Breast epithelium (tissue), 3 donors: Measurements from ENCODE around the gene FCER2.

ENCODE experiments used
- POLR2AphosphoS5 ChIP-seq, 3 donors: sonication (generic); formaldehyde crosslinking; IDR thresholded peaks; one replicate each; pipeline ENCODE4 v1.6.1; 2017; ENCODE audit warnings: antibody characterized with exemption in 3 of 3
- TF ChIP-seq, protein P1 (sequence below), 3 donors: fragments of 450-650 bp; IDR thresholded peaks; one replicate each; pipeline ENCODE4 v1.5.1; 2016 to 2017; ENCODE audit warnings: antibody characterized with exemption in 3 of 3, mild to moderate bottlenecking in 3 of 3, moderate library complexity in 3 of 3

DNA sequence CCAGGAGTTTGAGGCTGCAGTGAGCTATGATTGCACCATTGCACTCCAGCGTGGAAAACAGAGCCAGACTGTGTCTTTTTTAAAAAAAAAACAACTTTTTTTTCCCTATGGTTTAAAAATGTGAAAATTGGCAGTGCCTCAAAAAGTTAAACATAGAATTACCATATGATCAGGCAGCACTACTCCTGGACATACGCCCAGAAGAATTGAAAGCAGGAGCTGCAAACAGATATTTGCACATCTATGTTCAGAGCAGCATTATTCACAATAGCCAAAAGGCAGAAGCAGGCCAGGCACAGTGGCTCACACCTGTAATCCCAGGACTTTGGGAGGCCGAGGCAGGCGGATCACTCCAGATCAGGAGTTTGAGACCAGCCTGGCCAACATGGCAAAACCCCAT lies 36.9 kb downstream of the FCER2 start:
- TF ChIP-seq, protein P1, sequence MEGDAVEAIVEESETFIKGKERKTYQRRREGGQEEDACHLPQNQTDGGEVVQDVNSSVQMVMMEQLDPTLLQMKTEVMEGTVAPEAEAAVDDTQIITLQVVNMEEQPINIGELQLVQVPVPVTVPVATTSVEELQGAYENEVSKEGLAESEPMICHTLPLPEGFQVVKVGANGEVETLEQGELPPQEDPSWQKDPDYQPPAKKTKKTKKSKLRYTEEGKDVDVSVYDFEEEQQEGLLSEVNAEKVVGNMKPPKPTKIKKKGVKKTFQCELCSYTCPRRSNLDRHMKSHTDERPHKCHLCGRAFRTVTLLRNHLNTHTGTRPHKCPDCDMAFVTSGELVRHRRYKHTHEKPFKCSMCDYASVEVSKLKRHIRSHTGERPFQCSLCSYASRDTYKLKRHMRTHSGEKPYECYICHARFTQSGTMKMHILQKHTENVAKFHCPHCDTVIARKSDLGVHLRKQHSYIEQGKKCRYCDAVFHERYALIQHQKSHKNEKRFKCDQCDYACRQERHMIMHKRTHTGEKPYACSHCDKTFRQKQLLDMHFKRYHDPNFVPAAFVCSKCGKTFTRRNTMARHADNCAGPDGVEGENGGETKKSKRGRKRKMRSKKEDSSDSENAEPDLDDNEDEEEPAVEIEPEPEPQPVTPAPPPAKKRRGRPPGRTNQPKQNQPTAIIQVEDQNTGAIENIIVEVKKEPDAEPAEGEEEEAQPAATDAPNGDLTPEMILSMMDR (IDR thresholded peaks at IDR 0.05): no peak
- TF ChIP-seq POLR2AphosphoS5 (IDR thresholded peaks at IDR 0.05): no peak
